Smooth muscle cell (in vitro differentiated cells): ENCODE data around the gene CTSH. TPM values are rescaled to one million over a fixed set of nuclear protein-coding genes. Genes with fewer than 3 reads are reported as not detected.
"Not testable (repeated sequence)": the region's sequence is repeated elsewhere in the genome, so short reads cannot be mapped to it uniquely, and the experiment has no call there.

Experiments
- DNase-seq: peaks from one replicate; lab custom pipeline; 2025; ENCODE audit not compliant: unreplicated experiment; lab: John Stamatoyannopoulos, UW
- H2AFZ ChIP-seq: fragments of 200-600 bp; sonication (generic); 2 replicates; pipeline ENCODE4 v1.6.0; 2016; ENCODE audit warnings: antibody characterized with exemption, low read depth, mild to moderate bottlenecking
- H3F3A ChIP-seq: fragments of 200-600 bp; sonication (generic); 2 replicates; pipeline ENCODE4 v1.6.0; 2017; ENCODE audit warnings: antibody characterized with exemption, low read depth
- H3K27ac ChIP-seq: fragments of 200-600 bp; sonication (generic); 2 replicates; pipeline ENCODE4 v1.5.1; 2016; ENCODE audit warnings: low read depth, mild to moderate bottlenecking
- H3K27me3 ChIP-seq: fragments of 200-600 bp; sonication (generic); 2 replicates; pipeline ENCODE4 v1.6.1; 2016; ENCODE audit warnings: low read depth, mild to moderate bottlenecking
- H3K36me3 ChIP-seq: fragments of 200-600 bp; sonication (generic); 2 replicates; pipeline ENCODE4 v1.5.1; 2016; ENCODE audit warnings: low read depth
- H3K4me1 ChIP-seq: fragments of 200-600 bp; sonication (generic); 2 replicates; pipeline ENCODE4 v1.5.1; 2016; ENCODE audit warnings: low read depth
- H3K4me2 ChIP-seq: fragments of 200-600 bp; sonication (generic); 2 replicates; pipeline ENCODE4 v1.6.0; 2016; ENCODE audit warnings: mild to moderate bottlenecking
- H3K4me3 ChIP-seq: fragments of 200-600 bp; sonication (generic); 2 replicates; pipeline ENCODE4 v1.5.1; 2016; ENCODE audit warnings: mild to moderate bottlenecking
- H3K79me2 ChIP-seq: fragments of 200-600 bp; sonication (generic); 2 replicates; pipeline ENCODE4 v1.6.0; 2016; ENCODE audit warnings: low read depth, mild to moderate bottlenecking
- H3K9ac ChIP-seq: fragments of 200-600 bp; sonication (generic); 2 replicates; pipeline ENCODE4 v1.6.0; 2016; ENCODE audit warnings: low read depth
- H3K9me3 ChIP-seq: fragments of 200-600 bp; sonication (generic); replicated peaks from 2 replicates; pipeline ENCODE4 v1.5.1; 2016; ENCODE audit warnings: low read depth
- H4K20me1 ChIP-seq: fragments of 200-600 bp; sonication (generic); 2 replicates; pipeline ENCODE4 v1.6.0; 2016; ENCODE audit warnings: low read depth
- WGBS: methylation state at CpG from one replicate; pipeline ENCODE4 v1.1.7; 2016; ENCODE audit warnings: low lambda C conversion rate; 5-methylcytosine and 5-hydroxymethylcytosine counted together
- polyA plus RNA-seq: library from polyadenylated mRNA; unstranded; fragments of >200 nt; fragmentation: Nextera tagmentation; extraction: Ambion mirVana; gene quantifications from 2 replicates; pipeline ENCODE4 v1.2.1, GENCODE V29; 2016
- total RNA-seq: library from RNA; depleted of rRNA; stranded (reverse); fragments of >200 nt; gene quantifications from 2 replicates; pipeline ENCODE4 v1.2.3, GENCODE V29; 2014
- TF ChIP-seq, protein P1 (sequence below): fragments of 200-600 bp; sonication (generic); IDR thresholded peaks from 2 replicates; pipeline ENCODE4 v1.5.1; 2017; ENCODE audit warnings: borderline replicate concordance, mild to moderate bottlenecking, antibody characterized with exemption; ENCODE audit not compliant: insufficient read depth, poor library complexity, severe bottlenecking

Gene CTSH
- total and polyA plus RNA-seq, 2 experiments from 2014 or later = 23.4 to 38.5 TPM

DNA sequence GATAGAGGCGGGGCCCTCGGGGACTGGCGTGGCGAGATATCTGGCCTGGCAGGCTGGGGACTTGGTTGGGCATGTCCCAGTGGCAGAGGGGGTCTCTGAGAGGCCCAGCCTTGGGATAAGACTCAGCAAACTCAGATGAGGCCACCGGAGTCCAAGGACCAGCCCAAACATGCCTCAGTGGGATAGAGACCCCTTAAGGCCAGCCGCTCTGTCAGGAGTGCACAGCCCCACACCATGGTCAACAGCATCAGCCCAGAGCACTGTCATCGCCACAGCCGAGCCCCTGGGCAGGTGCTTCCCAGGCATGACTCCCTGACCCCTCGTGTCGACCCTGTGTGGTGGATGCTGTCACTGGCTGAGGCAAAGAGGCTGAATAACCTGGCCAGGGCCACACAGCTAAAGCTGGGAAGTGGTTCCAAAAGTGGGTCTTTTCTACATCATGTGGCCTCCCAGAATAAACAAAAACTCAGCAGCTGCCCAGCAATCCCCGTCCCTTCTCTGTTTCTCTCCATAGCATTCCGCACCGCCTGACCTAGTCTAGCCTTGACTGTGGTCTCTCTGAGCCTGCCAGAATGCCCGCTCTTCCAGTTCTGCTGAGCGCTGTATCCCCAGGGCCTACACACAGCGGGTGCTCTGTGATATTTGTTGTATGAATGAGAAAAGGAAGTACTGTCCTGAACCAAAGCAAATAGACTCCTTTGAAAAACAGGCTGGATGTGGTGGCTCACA, 15.1 kb downstream of the CTSH start:
- Histone ChIP-seq H3K27me3 (no peaks in the 10 kb centered on the region), H3K4me3 (no peak overlapping the region), H3K9ac (no peak overlapping the region), H3K9me3 (no peaks in the 10 kb centered on the region), H3K79me2 (no peaks in the 10 kb centered on the region), H4K20me1 (peaks cover 22% of the 10 kb centered on the region), H3K36me3 (no peaks in the 10 kb centered on the region), H3K4me1 (no peaks in the 10 kb centered on the region), H2AFZ (no peak overlapping the region), H3K4me2 (no peak overlapping the region), H3K27ac (no peak overlapping the region), H3F3A (no peaks in the 10 kb centered on the region)
- TF ChIP-seq, protein P1, sequence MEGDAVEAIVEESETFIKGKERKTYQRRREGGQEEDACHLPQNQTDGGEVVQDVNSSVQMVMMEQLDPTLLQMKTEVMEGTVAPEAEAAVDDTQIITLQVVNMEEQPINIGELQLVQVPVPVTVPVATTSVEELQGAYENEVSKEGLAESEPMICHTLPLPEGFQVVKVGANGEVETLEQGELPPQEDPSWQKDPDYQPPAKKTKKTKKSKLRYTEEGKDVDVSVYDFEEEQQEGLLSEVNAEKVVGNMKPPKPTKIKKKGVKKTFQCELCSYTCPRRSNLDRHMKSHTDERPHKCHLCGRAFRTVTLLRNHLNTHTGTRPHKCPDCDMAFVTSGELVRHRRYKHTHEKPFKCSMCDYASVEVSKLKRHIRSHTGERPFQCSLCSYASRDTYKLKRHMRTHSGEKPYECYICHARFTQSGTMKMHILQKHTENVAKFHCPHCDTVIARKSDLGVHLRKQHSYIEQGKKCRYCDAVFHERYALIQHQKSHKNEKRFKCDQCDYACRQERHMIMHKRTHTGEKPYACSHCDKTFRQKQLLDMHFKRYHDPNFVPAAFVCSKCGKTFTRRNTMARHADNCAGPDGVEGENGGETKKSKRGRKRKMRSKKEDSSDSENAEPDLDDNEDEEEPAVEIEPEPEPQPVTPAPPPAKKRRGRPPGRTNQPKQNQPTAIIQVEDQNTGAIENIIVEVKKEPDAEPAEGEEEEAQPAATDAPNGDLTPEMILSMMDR = no peak
- no peak for DNase-seq
- 93% methylated on average over 16 of the region's 16 CpGs for WGBS

DNA sequence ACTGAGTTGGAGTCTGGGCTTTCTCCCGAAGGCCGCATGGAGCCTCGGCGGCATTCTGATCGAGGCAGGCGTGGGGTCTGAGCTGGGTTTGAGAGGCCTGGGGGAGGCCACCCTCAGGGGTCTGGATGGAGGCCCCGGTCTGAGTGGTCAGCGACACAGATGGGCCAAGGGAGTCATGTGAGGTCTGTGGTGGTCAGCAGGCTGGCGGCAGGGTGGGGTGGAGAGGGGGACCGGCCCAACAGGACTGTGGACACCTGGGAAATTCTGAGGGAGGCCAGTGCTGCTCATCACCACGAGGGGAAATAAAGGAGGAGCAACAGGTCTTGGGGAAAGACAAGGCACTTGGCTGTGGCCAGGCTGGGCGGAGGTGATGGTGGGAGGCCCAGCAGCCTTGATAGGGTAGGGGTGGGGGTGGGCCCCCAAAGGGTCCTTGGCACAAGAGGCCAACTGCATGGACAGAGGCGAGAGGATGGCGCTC, 16.2 kb downstream of the CTSH start:
- peaks cover 22% of the 10 kb centered on the region for H4K20me1 ChIP-seq
- 97% methylated on average over 13 of the region's 14 CpGs for WGBS

DNA sequence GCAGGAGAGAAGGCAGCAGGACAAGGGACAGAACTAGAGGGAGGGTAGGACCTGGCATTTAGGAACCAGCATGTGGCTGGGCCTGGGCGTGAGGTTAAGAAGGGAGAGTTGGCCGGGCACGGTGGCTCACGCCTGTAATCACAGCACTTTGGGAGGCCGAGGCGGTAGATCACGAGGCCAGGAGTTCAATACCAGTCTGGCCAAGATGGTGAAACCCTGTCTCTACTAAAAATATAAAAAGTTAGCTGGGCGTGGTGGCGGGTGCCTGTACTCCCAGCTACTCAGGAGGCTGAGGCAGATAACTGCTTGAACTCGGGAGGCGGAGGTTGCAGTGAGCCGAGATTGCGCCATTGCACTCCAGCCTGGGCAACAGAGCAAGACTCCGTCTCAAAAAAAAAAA, 16.7 kb downstream of the CTSH start:
- not testable (repeated sequence) for H3K4me3 ChIP-seq, H3K27ac ChIP-seq, H3K4me2 ChIP-seq, DNase-seq, H3K9ac ChIP-seq, H3K36me3 ChIP-seq, H3K4me1 ChIP-seq, H3F3A ChIP-seq, H3K27me3 ChIP-seq, H3K9me3 ChIP-seq, H3K79me2 ChIP-seq, H2AFZ ChIP-seq
- peaks cover 27% of the 10 kb centered on the region for H4K20me1 ChIP-seq
- WGBS = 98% methylated on average over 12 of the region's 14 CpGs

More for the DNA sequence above, 16.2 kb downstream of the CTSH start:
- H3K4me3 ChIP-seq = no peak overlapping the region
- H3K27me3 ChIP-seq = no peaks in the 10 kb centered on the region
- H3F3A ChIP-seq = no peaks in the 10 kb centered on the region
- TF ChIP-seq, protein P1 = no peak
- H3K27ac ChIP-seq = no peak overlapping the region
- no peak overlapping the region for H3K9ac ChIP-seq
- H3K36me3 ChIP-seq = no peaks in the 10 kb centered on the region
- DNase-seq = no peak
- no peaks in the 10 kb centered on the region for H3K4me1 ChIP-seq
- no peak overlapping the region for H3K4me2 ChIP-seq
- no peaks in the 10 kb centered on the region for H3K9me3 ChIP-seq
- no peaks in the 10 kb centered on the region for H3K79me2 ChIP-seq
- H2AFZ ChIP-seq = no peak overlapping the region

DNA sequence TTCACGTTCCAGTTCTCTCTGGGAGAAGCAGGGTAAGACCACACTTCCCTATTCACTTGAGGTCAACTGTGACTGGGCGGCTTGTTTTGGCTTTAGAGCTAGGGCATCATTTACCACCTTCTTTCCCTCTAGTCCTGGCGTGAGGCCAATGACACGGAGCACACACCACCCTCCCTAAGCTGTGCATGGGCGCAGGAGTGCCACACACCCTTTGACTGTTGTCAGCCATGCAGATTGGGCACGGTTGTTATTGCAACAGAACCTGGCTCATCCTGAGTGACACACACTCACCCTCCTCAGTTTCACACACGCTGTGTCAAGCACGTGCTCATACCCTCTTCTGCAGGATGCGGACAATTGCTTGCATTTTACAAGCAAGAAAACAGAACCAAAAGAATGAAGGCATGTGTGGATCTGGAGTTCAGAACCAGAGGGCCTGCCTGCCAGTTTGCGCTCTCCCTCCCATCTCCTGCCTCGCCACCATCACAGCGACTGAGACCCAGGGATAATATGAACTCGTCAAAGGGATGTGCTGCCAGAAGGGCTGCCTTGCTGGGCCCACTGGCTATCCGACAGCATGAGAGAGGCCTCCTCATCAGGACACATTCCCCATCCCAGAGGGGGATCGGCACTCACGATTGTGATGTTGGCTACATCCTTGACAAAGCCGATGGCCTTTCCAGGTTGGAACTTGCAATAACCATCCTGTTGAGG, 17.6 kb downstream of the CTSH start:
- no peak for DNase-seq
- Histone ChIP-seq H3F3A (no peaks in the 10 kb centered on the region), H3K9ac (no peak overlapping the region), H3K9me3 (no peaks in the 10 kb centered on the region), H4K20me1 (peaks cover 37% of the 10 kb centered on the region), H2AFZ (no peak overlapping the region), H3K79me2 (no peaks in the 10 kb centered on the region), H3K4me1 (no peaks in the 10 kb centered on the region), H3K27ac (no peak overlapping the region), H3K27me3 (no peaks in the 10 kb centered on the region), H3K4me3 (no peak overlapping the region), H3K36me3 (no peaks in the 10 kb centered on the region), H3K4me2 (no peak overlapping the region)
- WGBS = 94% methylated on average over 17 of the region's 17 CpGs
- TF ChIP-seq, protein P1 = no peak
